Measurements from ENCODE around the gene MOCS3.
A peak's percentile ranks its signal among the peaks of the same experiment; 100 is the strongest.
"Not testable (repeated sequence)": the region's sequence is repeated elsewhere in the genome, so short reads cannot be mapped to it uniquely, and the experiment has no call there.

Gene MOCS3

GRCh38 chr20:50932016-50932485 lies 26.6 kb upstream of the MOCS3 start:
- no peak for DNase-seq (ENCODE audit: low read depth, low spot score)

DNA sequence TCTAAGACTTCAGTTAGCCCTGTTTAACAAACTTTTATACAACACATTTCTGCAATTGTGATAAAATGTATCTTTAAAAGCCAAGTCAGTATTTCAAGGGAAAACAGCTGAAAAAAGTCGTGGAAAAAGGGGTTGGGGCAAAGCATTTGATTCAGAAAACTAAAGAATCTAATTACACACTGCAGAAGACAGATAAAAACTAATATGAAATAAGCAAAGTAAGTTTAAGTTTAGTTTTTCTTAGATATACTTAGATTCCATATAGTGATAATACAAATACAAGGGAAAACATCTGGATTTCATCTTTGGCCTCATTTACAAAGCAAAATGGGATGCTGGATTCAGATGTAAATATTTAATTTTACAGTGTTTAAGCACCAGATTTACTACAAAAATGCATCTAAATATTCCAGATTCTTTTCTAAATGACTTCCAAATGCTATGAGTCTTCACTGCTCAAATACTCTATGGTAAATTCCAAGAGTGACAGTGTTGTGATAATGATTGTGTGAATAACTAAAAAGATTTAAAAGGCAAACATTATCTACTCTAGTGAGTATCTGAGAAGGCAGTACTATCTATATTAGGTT lies 25.8 kb upstream of the MOCS3 start:
- DNase-seq (ENCODE audit: low read depth, low spot score): no peak

DNA sequence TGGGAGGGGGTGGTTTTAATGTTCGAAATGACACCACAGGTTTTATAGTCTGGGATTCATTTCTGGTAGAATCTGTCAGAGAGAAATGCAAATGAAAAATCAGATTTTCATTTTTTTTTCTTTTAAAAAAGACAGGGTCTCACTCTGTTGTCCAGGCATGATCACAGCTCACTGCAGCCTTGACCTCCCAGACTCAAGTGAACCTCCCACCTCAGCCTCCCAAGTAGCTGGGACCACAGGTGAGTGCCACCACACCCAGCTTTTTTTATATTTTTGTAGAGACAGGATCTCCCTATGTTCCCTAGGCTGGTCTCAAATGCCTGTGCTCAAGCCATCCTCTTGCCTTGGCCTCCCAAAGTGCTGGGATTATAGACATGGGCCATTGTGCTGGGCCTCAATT lies 25.0 kb upstream of the MOCS3 start:
- DNase-seq (ENCODE audit: low read depth, low spot score): no peak

GRCh38 chr20:50943069-50943468 lies 15.5 kb upstream of the MOCS3 start:
- no peak for DNase-seq (ENCODE audit: low read depth, low spot score)

- DNase-seq (ENCODE audit: low read depth, low spot score): no peak
Measured at GRCh38 chr20:50948132-50948785, 10.4 kb upstream of the MOCS3 start.

DNA sequence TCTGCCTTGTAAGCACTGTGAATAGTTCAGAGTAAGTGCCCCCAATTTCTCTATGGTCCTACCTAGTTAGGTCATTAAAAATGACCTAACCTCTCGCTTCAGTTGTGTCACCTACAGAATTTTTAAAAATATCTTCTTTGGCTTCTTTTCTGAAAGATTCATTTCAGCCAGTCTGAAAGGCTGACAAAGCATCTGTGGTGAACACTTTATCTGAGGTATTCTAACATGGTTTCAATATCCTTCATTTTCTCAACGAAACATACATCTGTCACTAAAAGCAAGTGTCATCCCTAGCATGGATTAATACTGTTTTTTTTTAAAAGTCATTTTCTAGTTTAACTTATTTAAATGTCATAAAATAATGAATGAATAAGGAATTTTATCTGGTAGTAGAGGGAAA lies 5.4 kb upstream of the MOCS3 start:
- no peak for DNase-seq (ENCODE audit: low read depth, low spot score)

DNA sequence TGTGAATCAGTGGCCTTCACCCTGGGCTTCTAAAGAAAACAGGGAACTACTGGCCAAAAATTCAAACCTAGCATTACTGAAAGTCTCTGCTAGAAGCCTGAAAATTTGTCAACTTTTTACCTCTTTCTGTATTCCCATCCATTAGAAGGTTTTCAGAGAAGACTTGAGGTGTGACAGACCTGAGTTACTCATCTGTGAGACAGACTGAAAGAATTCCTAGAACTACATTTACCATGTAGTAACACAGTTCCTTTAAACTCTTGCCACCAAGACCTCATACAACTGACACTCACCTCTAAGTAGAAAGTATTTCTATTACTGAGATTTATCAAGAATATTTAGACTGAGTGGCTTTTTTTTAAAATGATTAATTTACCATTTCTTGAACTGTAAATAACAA lies 4.8 kb upstream of the MOCS3 start:
- no peak for DNase-seq (ENCODE audit: low read depth, low spot score)

DNA sequence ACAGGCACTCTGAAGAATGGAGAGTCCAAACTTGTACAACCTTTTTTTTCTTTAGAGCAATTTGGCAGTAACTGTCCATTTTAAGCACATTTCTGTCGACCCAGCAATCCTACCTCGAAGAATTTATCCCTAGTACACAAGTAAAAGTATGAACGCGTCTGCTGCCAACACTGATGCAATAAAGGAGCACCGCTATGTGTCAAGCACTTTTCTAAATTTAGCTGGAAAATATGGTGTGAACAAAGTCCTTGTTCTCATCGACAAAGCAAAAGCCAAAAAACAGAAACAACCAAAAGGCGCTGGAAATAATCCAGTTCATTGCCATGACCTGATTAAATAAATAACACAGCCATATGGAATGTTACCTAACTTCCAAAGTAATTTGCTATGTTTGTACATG lies 1.3 kb upstream of the MOCS3 start:
- DNase-seq (ENCODE audit: low read depth, low spot score): no peak

- DNase-seq (ENCODE audit: low read depth, low spot score): no peak
Measured at GRCh38 chr20:50957798-50958614, 612 bp upstream of the MOCS3 start, which contains the start of gene DPM1. Gene DPM1, minus strand, starts transcription at chr20:50958532. Its CDS starts 9 bp downstream, at chr20:50958523.

DNA sequence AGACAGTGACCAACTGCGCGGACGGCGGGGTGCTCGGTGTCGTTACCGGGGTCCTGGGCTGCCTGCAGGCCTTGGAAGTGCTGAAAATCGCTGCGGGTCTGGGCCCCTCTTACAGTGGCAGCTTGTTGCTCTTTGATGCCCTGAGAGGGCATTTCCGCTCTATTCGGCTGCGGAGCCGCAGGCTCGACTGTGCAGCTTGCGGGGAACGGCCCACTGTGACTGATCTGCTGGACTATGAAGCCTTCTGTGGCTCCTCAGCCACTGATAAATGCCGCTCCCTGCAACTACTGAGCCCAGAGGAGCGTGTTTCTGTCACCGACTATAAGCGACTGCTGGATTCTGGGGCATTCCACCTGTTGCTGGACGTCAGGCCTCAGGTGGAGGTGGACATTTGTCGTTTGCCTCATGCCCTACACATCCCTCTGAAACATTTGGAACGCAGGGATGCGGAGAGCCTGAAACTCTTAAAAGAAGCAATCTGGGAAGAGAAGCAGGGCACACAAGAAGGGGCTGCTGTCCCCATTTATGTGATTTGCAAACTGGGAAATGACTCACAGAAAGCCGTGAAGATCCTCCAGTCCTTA lies 1.0 kb downstream of the MOCS3 start:
- DNase-seq (ENCODE audit: low read depth, low spot score): no peak

GRCh38 chr20:50967586-50967985 lies 9.0 kb downstream of the MOCS3 start:
- no peak for DNase-seq (ENCODE audit: low read depth, low spot score)

- no peak for DNase-seq (ENCODE audit: low read depth, low spot score)
Measured at GRCh38 chr20:50968289-50968688, 9.7 kb downstream of the MOCS3 start.

DNA sequence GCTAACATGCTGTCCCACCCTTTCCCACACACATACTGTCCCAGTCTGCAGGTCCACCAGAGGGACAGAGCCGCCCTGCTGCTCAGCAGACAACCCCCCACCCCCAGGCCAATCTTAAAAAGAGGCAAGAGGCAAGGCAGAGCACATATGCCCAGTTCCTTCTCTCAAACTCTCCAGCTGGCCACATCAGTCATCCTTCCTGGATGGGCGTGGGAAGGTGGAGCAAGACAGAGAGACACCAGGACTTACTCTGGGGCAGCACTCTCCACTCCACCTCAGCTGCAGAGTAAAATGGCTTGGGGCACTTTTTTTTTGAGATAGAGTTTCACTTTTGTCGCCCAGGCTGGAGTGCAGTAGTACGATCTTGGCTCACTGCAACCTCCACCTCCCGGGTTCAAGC lies 10.8 kb downstream of the MOCS3 start:
- no peak for DNase-seq (ENCODE audit: low read depth, low spot score)

DNA sequence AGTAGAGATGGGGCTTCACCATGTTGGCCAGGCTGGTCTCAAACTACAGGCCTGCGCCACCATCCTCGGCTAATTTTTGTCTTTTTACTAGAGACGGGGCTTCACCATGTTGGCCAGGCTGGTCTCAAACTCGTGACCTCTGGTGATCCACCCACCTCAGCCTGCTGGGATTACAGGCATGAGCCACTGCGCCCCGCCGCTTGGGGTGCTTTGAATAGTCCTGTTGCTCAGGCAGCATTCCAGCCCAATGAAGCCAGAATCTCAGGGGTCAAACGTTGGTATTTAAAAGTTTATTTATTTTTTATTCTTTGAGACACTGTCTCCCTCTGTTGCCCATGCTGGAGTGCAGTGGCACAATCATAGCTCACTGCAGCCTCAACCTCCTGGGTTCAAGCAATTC lies 11.3 kb downstream of the MOCS3 start:
- no peak for DNase-seq (ENCODE audit: low read depth, low spot score)

DNA sequence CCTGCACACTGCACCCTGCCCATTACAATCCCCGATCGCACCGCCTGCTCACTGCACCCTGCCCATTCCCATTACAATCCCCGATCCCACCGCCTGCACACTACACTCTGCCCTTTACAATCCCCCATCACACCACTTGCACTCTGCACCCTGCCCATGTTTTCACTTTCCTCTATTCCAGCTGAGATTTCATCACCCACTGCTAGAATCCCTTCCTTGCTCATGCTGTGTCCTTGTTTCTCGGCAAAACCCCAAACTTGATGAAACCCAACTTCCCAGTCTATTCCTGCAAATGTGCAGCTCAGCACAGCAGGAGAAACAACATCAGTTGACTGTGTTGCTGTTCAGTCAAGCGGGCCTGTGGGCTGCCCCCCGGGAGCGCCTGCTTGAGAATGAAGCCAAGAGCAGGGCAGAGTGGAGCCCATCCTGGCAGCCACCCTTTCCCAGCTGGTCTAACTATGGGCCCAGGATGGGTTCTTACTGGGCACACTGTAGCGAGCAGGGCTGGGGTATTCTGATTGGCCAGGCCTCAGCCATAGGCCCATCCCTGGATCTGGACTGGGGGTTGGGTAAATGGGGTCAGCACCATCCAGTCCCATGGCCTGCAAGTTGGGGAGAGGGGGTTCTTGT lies 17.2 kb downstream of the MOCS3 start:
- DNase-seq (ENCODE audit: low read depth, low spot score): no peak

GRCh38 chr20:50977066-50978021 lies 18.7 kb downstream of the MOCS3 start:
- no peak for DNase-seq (ENCODE audit: low read depth, low spot score)

DNA sequence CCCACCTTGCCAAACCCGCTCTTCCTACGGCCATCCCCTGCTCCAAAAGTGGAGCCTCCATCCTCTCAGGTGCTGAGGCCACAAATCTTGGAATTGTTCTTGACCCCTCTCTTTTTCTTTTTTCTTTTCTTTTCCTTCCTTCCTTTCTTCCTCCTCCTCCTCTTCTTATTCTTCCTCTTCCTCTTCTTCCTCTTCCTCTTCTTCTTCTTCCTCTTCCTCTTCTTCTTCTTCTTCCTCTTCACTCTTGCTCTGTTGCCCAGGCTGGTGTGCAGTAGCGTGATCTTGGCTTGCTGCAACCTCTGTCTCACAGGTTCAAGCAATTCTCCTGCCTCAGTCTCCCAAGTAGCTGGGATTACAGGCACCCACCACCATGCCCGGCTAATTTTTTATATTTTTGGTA lies 19.9 kb downstream of the MOCS3 start:
- not testable (repeated sequence) for DNase-seq (ENCODE audit: low read depth, low spot score)

DNA sequence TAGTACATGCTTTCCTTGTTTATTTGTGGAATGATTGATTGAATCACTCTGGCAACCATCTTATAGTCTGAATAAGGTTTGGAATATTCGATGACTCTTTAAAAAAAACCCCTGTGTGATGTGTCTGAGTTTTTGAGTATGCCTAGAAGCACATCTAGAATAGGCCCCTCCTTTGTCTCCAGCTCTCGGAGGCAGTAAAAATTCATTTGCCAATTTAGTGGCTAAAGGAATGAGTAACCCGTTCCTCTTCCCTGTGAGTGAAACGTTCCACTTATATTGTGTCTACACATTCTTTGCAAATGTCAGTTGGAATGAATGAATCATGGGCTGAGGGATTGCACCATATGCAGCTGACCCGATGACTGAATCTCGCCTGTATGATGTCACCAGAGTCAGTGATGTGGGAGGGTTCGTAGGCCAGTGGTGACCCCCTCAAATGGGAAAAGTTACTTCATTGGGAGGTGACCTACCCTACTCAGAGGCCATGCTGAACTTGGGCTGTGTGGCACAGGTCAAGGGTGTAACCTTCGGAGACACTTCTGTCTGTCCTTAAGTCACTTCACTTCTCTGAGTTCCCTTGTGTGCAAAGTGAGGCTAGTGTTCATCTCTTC lies 21.6 kb downstream of the MOCS3 start:
- DNase-seq (ENCODE audit: low read depth, low spot score): peak; percentile 65

DNA sequence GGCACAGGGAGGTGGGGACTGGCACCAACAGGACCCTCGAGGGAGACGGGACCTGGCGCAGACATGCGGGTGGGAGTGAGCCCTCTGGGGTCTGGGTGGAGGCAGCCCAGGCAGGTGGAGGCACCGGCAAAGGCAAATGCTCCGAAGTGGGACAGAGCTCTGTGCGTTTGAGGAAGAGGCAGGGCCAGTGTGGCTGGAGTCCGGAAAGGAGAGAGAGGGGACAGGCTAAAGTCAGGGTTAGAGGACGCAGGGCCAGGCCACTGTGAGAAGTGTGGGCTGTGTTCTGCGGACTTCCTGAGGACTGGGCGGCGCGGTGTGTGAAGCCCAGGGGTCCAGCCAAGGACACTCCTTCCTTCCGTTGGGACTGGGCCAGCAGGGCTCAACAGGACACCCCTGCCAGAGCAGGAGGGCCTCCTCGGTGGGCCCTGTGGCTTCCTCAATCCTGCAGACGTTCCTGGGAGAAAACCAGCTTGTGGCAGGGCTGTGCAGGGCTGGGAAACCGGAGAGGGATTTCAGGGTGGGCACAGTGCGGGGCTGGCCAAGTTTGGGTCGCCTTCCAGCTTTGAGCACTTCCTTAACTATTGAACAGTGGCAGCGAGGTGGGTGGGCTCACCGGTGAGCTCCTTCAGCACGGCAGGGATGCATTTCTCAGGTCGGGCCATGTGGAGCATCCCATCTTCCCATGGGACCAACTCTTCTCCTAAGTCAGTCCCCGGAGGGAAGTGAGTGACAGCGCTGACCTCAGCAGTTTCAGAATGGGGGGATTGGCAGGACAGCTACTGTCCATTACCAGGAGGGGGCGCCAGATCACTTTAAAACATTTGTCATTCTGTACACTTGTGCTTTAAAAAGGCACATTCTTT lies 22.5 kb downstream of the MOCS3 start:
- no peak for DNase-seq (ENCODE audit: low read depth, low spot score)
